ENCODE measurements around the gene LRRC49.
"Not testable (repeated sequence)": the region's sequence is repeated elsewhere in the genome, so short reads cannot be mapped to it uniquely, and the experiment has no call there.

LRRC49 gene

GRCh38 chr15:70922119-70922518 lies 29.5 kb downstream of the LRRC49 start:
- ChIA-PET CTCF (interaction anchor here (1.0 kb wide), 1 partner anchor 11 kb away, joined by 3 read pairs; no protein-coding TSS in a partner anchor), POLR2A (no interaction called here)
- DNase-seq (ENCODE audit: extremely low spot score), result no peak
- TF ChIP-seq HDGF (IDR thresholded peaks at IDR 0.05; ENCODE audit: borderline replicate concordance) (no peak), TARDBP (IDR thresholded peaks at IDR 0.05) (no peak), ELF4 (IDR thresholded peaks at IDR 0.05) (no peak), FOXA1 (IDR thresholded peaks at IDR 0.05) (no peak), FOXK2 (IDR thresholded peaks at IDR 0.05) (no peak), CTBP1 (IDR thresholded peaks at IDR 0.05; ENCODE audit: borderline replicate concordance) (no peak), PKNOX1 (IDR thresholded peaks at IDR 0.05) (no peak), NFRKB (IDR thresholded peaks at IDR 0.05) (no peak), L3MBTL2 (conservative IDR thresholded peaks at IDR 0.05) (no peak), ARNT (IDR thresholded peaks at IDR 0.05) (no peak), SP1 (IDR thresholded peaks at IDR 0.05) (no peak), FOXM1 (IDR thresholded peaks at IDR 0.05; ENCODE audit: borderline replicate concordance) (no peak)

GRCh38 chr15:70923311-70924080 lies 30.9 kb downstream of the LRRC49 start:
- POLR2A ChIA-PET, result no interaction called here
- TF ChIP-seq ELF4 (IDR thresholded peaks at IDR 0.05) (no peak), PKNOX1 (IDR thresholded peaks at IDR 0.05) (no peak), ZNF384 (IDR thresholded peaks at IDR 0.05) (no peak), FOXK2 (IDR thresholded peaks at IDR 0.05) (no peak), SUZ12 (IDR thresholded peaks at IDR 0.05) (no peak), LEF1 (IDR thresholded peaks at IDR 0.05; ENCODE audit: borderline replicate concordance) (no peak)
- DNase-seq (ENCODE audit: extremely low spot score), result no peak
- CTCF ChIA-PET, result no interaction called here

- POLR2A ChIA-PET; CTCF ChIA-PET; DNase-seq (ENCODE audit: extremely low spot score): not testable (repeated sequence)
These were observed 34.3 kb downstream of the LRRC49 start for GRCh38 chr15:70926914-70927313.

- ChIA-PET CTCF (no interaction called here), POLR2A (no interaction called here)
- DNase-seq (ENCODE audit: extremely low spot score), result no peak
- TF ChIP-seq FOXK2 (IDR thresholded peaks at IDR 0.05) (no peak), TARDBP (IDR thresholded peaks at IDR 0.05) (no peak), SP1 (IDR thresholded peaks at IDR 0.05) (no peak), ZNF384 (IDR thresholded peaks at IDR 0.05) (no peak), HDGF (IDR thresholded peaks at IDR 0.05; ENCODE audit: borderline replicate concordance) (no peak), CTBP1 (IDR thresholded peaks at IDR 0.05; ENCODE audit: borderline replicate concordance) (no peak), FOXM1 (IDR thresholded peaks at IDR 0.05; ENCODE audit: borderline replicate concordance) (no peak), ELF4 (IDR thresholded peaks at IDR 0.05) (no peak), ARNT (IDR thresholded peaks at IDR 0.05) (no peak), BHLHE40 (IDR thresholded peaks at IDR 0.05; ENCODE audit: borderline replicate concordance) (no peak), SUZ12 (IDR thresholded peaks at IDR 0.05) (no peak), NFRKB (IDR thresholded peaks at IDR 0.05) (no peak), FOXA1 (IDR thresholded peaks at IDR 0.05) (no peak), L3MBTL2 (conservative IDR thresholded peaks at IDR 0.05) (no peak), LEF1 (IDR thresholded peaks at IDR 0.05; ENCODE audit: borderline replicate concordance) (no peak), PKNOX1 (IDR thresholded peaks at IDR 0.05) (no peak)
These were observed 39.2 kb downstream of the LRRC49 start for GRCh38 chr15:70931821-70932220.

DNA sequence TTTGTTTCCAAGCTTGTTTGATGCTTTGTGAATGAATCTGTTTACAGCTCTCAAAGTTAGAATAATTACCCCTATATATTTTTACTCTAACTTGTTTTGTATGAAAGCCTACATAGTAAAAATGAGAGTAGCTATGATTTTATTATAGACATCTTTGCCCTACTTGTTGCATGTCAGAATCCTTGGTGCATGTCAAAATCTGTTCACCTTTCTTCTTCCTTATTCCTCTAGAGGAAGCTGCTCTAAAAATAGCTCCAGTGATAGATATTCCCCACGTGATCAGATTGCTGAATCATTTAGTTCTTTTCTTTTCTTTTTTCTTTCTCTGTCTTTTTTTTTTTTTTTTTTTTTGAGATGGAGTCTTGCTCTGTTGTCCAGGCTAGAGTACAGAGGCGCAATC lies 39.8 kb downstream of the LRRC49 start:
- no peak for DNase-seq (ENCODE audit: extremely low spot score)
- POLR2A ChIA-PET, result no interaction called here
- no peak for TF ChIP-seq FOXA1 (IDR thresholded peaks at IDR 0.05)
- TF ChIP-seq HDGF (IDR thresholded peaks at IDR 0.05; ENCODE audit: borderline replicate concordance), result no peak
- CTCF ChIA-PET, result no interaction called here

DNA sequence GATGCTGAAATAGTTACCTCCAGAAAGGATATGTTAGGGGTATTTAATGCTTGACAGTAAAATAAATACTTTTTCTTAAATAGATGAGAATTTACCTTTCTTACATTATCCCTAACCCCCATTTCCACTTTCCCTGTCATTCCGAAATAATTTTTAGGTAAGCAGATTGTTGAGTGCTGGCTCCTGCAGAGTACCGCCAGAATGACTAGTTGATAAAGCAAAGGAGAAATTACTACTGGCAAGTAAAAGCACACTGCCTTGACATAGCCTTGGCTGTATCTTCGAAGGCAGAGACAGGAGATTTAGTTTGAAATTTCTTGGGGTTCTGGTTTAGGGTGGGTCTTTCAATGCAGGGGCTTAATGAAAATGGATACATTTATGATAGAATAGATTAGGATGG lies 40.8 kb downstream of the LRRC49 start:
- CTCF ChIA-PET, result no interaction called here
- POLR2A ChIA-PET, result no interaction called here
- TF ChIP-seq BHLHE40 (IDR thresholded peaks at IDR 0.05; ENCODE audit: borderline replicate concordance) (no peak), CTBP1 (IDR thresholded peaks at IDR 0.05; ENCODE audit: borderline replicate concordance) (no peak), ARNT (IDR thresholded peaks at IDR 0.05) (no peak), SUZ12 (IDR thresholded peaks at IDR 0.05) (no peak), FOXM1 (IDR thresholded peaks at IDR 0.05; ENCODE audit: borderline replicate concordance) (no peak), SP1 (IDR thresholded peaks at IDR 0.05) (no peak), FOXK2 (IDR thresholded peaks at IDR 0.05) (no peak), L3MBTL2 (conservative IDR thresholded peaks at IDR 0.05) (no peak), FOXA1 (IDR thresholded peaks at IDR 0.05) (no peak), NFRKB (IDR thresholded peaks at IDR 0.05) (no peak), ELF4 (IDR thresholded peaks at IDR 0.05) (no peak), TARDBP (IDR thresholded peaks at IDR 0.05) (no peak), HDGF (IDR thresholded peaks at IDR 0.05; ENCODE audit: borderline replicate concordance) (no peak), LEF1 (IDR thresholded peaks at IDR 0.05; ENCODE audit: borderline replicate concordance) (no peak), PKNOX1 (IDR thresholded peaks at IDR 0.05) (no peak), ZNF384 (IDR thresholded peaks at IDR 0.05) (no peak)
- DNase-seq (ENCODE audit: extremely low spot score), result no peak
